ENCODE data around the gene SPRYD4.

SPRYD4 gene

DNA sequence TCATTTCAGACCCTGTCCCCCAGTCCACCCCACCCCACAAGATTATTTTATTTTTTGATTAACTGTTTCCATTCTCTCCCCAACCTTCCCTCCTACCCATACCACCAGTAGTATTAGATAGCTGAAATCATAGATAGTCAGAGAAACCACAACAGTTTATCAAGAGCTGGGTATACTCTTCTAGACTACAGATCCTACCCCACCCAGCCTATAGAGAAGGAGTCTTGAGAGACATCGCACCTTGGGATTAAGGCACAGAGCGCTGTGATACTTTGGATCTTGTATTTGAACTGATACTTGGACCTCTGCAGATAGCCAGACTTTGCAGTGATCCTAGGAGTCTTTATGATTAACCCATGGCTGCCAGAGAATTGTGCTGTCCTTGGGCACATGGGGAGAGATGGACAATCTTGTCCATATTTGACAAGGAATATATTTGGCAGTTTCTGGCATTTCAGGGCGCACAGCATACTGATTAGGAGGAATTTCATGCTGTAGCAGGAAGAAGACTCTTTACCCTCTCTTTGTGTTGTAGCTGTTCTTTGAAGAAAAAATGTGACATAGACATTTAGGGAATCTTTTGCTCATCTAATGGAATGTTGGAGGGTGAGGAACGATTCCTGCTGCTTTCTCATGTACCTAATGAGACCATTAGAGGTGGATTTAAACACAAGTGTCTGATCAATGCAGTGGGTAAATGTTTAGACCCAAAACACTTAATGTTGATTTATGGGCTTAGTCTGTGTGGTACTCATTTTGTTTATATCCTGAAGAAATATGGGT, 54.2 kb downstream of the SPRYD4 start:
- no peak for DNase-seq

DNA sequence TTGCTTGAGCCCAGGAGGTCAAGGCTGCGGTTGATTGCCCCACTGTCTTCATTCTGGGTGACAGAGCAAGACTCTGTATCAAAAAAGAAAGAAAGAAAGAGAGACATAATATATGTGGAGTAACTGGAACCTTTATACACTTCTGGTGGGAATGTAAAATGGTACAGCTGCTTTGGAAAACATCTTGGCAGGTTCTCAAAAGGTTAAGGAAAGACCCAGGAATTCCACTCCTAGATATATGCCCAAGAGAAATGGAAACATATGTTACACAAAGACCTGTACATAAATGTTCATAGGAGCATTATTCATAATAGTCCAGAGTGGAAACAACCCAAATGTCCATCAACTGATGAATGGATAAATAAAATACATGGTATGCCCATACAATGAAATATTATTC, 60.5 kb downstream of the SPRYD4 start:
- DNase-seq, result no peak

Measured in activated effector memory CD4-positive, alpha-beta T cell treated with anti-CD3 and anti-CD28 coated beads, Interleukin-2, amount 50 U/mL, for 16 hours (primary cell).